DMS53 treated with DMSO at 0.1 percent for 48 hours (cell line): ENCODE results near the gene TMEM91.
A peak's percentile ranks its signal among the peaks of the same experiment; 100 is the strongest.

Experiments used
- DNase-seq: peaks from one replicate; lab custom pipeline; 2025; ENCODE audit not compliant: unreplicated experiment; lab: John Stamatoyannopoulos, UW

The TMEM91 gene

GRCh38 chr19:41427647-41428480 is 51.5 kb downstream of the TMEM91 start:
- peak; percentile 42 for DNase-seq

DNA sequence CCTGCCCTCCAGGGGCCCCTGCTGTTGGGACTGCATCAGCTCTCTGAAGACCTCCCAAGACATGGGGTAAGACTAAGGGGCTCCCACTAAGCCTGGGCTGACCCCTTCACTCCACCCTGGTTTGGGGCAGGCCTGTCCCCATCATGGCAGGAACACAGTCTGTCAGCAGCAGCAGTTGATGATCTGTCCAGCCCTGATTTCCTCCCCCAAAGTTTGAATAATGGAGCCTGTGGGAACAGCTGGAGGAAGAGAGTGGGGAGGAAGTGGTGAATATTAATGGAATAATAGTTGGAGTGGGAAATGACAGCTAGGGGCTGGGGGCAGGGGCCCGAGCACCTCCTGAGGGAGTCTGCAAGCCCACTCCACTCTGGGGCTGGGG is 52.1 kb downstream of the TMEM91 start:
- DNase-seq = no peak

DNA sequence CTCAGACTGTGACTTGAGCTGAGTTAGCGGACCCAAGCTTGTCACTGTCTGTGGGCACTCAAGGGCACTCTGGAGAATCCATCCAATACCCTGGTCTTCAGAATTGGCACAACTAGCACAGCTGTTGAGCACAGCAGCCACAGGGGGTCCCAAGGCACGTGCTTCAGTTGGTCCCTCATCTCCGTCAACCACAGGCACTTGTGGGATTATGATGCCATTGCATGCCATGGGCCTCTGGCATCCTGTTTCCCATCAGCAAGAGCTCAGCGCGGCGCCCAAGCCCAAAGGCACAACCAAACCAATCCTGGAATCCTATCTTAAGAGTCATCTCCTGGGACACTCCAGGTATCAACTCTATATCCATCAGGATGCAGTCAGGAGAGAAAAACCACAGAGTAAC is 54.6 kb downstream of the TMEM91 start:
- DNase-seq = no peak

DNA sequence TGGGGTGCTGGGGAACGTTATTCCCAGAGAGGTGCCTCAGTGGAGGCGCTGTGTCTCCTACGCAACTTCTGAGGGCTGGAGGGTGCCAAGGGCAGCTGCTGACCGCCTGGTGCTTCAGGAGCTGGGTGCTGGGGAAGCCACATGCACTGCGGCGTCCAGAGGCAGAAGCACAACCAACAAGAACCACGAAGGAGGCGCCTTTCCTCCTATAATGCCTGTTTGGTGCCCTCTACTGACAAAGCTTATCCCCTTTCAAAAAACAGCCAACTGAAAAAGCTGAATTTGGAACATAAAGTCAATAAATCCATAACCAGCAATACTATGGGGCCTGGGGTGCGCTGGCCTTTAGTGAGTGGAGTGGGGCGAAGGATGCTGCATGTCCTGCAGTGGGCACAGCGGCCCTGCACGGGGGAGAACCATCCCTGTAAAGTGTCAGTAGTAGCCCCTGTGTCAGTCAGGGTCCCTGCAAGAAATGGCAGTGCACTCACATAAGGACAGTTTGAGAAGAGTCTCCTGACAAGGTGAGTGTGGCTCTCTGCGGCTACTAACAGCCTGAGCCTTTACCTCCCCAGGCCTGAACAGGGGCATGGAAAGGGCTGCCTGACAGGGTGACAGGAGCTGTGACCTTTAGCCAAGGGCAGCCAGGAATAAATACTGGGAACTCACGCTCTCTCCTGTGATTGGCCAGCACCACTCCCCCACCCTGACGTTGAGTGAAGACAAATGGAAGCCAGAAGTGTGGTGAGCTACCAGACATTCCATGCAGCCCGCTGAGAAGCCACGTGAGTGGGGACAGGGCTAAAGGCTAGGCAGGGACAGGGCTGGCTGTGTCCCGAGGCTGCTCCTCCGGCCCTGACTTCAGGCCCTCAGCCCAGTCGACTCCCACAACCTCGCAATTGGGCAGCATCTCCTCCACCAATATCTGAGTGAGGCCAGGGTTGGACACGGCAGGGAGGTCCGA is 55.4 kb downstream of the TMEM91 start:
- peak; percentile 44 for DNase-seq

- no peak for DNase-seq
Measured at GRCh38 chr19:41433171-41433570, 56.8 kb downstream of the TMEM91 start.
